Gastroesophageal sphincter (tissue), 3 donors: ENCODE results near the gene DLX4.

Experiments
- CTCF ChIP-seq, 4 experiments: fragments of 200-600 bp in 2 of 4; fragments of 450-650 bp in 2 of 4; sonication (generic) in 1 of 4; IDR thresholded peaks; one replicate each; pipeline ENCODE4 v1.5.1; 2017 to 2019; ENCODE audit warnings: antibody characterized with exemption in 4 of 4, mild to moderate bottlenecking in 2 of 4, moderate library complexity in 2 of 4
- POLR2A ChIP-seq, 2 donors: fragments of 450-650 bp; IDR thresholded peaks; one replicate each; pipeline ENCODE4 v1.6.1; 2017; ENCODE audit warnings: antibody characterized with exemption in 2 of 2, mild to moderate bottlenecking in 2 of 2, moderate library complexity in 1 of 2

- TF ChIP-seq POLR2A (IDR thresholded peaks at IDR 0.05) = no peak
- no peak for TF ChIP-seq CTCF (IDR thresholded peaks at IDR 0.05)
These were observed 12.2 kb upstream of the DLX4 start for GRCh38 chr17:49956780-49957179.
